ENCODE data around the gene RPL39L.

RPL39L gene

DNA sequence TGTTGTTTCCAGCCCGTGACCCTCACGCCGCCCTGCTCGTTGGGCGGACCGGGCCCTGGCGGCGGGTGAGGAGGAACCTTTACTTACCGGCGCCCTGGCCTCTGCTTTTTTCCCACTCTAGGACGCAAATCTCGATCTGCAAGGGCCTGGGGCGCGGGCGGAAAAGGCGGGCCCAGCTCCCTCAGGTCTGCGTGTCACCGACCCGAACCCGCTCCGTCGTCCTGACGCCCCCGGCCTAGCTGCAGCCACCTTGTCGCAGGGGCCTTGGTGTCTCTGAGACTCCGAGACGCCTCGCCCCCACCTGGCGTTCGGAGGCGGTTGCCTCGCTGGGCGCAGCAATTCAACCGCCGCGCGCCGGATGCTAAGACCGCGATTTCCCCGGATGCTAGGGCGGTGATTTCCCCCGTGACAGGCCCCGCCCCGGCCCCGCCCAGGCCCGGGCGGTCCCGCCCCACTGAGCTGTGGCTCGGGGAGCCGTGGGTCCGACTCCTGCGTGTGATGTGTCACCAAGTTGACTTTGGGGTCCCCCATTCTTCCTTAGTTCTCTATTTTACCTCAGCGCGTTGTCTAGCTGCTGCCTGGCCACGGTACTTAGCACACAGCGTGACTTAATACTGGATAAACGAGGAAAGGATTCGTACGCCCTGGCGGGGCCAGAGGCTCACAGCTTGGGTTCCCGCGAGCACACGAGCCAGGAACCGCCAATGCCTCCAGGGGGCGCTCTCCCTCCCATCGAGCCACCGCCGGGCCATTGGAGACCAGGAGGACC is at the start of gene RPL39L:
RPL39L (minus strand) TSS at position 371 of the 769 bp plus-strand sequence. CDS start 18,196 bp downstream, outside the sequence.
- in situ Hi-C loops (cut with MboI; ENCODE audit: low sequenced_read_pairs): no loop called here

DNA sequence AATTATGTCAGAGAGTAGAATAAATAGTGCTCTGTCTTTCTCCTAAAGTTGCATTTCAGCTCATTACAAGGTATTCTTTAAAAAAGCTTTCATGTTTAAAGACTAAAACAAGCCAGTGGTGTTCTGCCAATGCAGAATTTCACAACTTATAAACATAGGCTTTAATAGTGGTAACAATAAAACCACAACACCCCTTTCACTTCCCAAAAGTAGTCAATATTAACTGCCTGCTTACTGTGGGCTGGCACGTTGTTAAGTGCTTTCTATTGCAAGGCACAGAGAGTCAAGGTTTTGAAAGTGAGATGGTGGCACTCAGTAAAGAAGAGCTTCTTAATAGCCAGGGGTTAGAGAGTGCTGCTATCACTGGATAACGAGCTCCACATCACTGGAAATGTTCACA is 49.6 kb upstream of the RPL39L start:
- in situ Hi-C loops (cut with MboI; ENCODE audit: low sequenced_read_pairs): no loop called here

DNA sequence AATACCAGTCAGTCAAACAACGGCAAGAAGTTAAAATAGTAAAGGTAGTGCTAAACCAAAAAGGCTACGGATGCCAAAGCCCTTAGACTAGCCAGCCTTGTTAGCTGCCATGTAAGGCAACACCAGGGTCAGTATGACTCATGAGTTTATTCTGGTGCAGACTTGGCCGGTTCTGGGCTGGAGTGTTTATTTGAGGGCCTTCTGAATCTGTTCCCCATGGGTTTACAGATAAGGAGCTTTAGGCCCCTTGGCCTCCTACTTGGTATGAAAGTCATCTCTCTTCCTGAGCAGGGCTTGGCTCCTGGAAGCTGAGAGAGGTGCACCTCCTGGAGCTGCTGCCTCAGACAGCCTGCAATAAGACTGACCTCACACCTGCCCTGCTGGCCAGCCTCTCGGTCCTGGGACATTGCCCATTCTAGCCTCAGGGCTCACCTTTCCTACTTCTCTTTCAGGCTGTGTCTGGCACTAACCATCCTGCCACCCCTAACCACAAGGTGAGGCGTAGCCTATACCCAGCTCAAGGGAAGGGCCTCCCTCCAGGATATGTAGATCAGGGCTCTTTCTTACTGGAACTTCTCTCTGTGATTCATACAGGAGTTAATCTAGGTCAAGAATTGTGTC is 47.6 kb upstream of the RPL39L start:
- in situ Hi-C loops (cut with MboI; ENCODE audit: low sequenced_read_pairs): no loop called here

DNA sequence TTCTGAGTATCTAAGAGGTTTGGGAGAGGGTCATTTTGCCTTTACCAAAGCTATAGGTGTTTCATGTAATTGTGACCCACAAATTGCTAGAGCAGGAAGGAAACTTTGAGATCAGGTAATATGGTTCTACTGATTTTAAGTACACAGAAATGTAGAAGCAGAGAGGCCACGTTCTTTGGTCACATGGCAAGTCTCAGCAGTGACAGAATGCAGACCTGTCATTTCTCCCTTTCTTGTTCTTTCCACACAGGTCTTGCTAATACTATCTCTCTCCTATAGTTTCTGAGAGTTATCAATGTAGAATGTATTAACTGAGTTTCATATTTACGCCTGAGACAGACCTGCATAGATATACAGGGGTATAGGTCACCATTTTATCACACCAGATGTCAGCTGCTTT is 47.1 kb upstream of the RPL39L start:
- in situ Hi-C loops (cut with MboI; ENCODE audit: low sequenced_read_pairs): no loop called here

DNA sequence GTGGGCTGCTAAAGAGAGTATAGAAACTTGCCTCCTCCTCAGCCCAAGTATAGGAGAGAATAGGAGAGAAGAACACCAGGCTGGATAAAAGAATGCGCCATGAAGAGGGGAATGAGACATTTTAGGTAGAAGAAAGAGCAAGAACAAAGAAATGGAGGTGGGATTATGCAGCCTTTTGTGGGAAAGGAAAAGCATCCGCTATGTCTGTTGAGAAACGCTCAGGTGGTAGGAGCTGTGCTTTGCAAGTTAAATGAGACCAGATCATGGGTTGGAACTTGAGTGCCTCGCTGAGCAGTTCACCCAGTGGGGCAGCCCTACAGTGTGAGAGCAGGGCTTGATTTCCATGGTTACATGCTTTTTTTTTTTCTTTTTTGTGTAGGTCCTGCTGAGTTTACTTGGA is 46.5 kb upstream of the RPL39L start:
- in situ Hi-C loops (cut with MboI; ENCODE audit: low sequenced_read_pairs): no loop called here

DNA sequence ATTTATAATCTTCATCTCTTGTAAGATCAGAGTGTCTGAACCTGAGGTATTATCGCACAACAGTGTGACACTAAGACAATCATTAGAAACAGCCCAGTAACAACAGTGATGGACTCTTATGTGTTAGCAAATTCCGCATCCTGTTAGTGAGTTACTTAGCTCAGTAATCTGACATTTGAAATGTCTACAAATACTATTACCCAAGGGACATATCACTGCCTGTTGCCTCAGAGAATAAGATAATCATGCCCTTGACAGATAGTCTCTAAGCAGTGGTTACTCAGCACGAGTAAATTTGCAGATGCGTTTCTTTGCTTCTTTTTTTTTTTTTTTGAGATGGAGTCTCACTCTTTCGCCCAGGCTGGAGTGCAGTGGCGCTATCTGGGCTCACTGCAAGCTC is 44.6 kb upstream of the RPL39L start:
- in situ Hi-C loops (cut with MboI; ENCODE audit: low sequenced_read_pairs): no loop called here

DNA sequence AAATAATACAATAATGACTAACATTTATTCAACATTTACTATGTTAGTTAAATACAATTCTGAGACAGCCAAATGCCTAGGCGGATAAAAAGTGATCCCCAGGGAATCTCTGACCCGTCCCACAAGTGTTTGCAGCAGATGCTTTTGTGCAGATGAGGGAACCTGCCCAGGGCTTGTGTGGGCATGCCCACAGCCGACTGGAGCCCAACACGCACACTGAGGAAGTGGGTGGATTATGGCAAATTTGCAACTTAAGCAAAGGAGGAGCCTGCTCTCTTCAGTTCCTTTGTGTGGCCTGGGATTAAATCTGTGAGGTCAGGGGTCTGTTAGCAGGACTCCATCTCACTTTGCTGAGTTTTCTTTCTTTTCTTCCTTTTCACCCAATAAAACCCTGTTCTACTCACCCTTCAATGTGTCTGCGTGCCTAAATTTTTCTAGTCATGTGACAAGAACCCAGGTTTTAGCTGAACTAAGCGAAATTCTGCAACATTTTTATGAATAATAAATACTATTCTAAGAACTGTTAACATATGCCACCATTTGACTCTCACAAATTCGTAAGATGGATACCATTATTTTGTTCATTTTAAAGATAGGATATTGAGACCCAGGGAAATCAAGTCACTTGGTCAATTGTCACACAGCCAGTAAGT is 44.0 kb upstream of the RPL39L start:
- in situ Hi-C loops (cut with MboI; ENCODE audit: low sequenced_read_pairs): no loop called here

DNA sequence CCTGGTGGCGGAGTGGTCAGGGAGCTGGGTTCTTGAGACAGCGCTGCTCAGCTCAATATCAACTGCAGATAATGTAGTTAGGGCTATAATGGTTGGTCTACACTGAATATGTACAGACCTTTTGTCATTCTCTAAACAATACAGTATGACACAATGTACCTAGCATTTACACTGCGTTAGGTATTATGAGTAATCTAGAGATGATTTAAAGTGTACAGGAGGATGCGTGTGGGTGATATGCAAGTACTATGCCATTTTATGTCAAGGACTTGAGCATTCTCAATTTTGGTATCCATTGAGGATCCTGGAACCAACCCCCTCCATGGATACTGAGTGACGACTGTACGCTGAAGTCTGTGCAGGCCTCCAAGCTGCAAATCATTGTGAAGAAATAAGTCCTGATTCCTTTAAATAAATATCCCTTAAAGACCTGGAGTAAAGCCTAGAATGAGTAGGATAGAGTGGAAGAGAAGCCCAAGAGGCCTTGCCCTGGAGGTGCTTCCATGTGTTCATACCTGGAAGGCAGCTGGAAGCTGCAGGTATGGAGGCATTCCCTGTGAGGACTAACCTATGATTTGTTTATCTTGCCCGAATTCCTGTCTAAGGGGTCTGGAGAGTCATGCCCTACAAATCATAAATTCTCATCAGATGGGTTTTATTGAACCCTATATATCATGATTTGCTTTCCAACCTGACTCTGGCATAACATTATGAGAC is 42.3 kb upstream of the RPL39L start:
- in situ Hi-C loops (cut with MboI; ENCODE audit: low sequenced_read_pairs): no loop called here

DNA sequence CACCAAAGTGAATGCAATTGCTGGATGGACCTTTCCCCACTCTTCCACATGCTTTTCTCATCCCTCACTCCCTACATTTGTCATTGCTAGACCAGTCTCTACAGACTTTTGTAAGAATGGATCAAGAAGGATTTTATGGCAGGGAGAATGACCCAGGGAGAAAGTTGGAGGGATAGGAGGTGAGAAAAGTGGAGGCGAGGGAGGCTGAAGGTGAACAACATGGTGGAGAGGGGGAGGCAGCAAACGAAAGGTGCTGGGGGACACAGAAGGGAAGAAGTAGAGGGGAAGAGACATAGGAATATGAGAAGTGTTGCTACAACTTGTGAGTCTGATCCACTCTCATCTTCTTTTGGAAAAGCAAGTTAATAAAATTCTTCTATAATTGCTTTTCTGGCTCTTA is 33.6 kb upstream of the RPL39L start:
- in situ Hi-C loops (cut with MboI; ENCODE audit: low sequenced_read_pairs): loop anchor here (25.0 kb wide), 1 partner anchor 561 kb away; the partner anchor contains the start of gene AHSG

DNA sequence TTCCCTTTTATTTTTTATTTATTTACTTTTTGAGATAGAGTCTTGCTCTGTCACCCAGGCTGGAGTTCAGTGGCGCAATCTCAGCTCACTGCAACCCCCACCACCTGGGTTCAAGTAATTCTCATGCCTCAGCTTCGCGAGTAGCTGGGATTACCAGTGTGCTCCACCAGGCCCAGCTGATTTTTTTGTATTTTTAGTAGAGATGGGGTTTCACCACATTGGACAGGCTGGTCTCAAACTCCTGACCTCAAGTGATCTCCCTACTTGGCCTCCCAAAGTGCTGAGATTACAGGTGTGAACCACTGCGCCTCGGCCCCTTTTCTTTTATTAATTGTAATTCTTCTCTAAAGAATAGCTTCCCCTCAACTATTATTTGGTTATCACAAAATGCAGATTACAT is 31.6 kb upstream of the RPL39L start:
- in situ Hi-C loops (cut with MboI; ENCODE audit: low sequenced_read_pairs): loop anchor here (25.0 kb wide), 1 partner anchor 559 kb away; the partner anchor contains the start of gene AHSG

DNA sequence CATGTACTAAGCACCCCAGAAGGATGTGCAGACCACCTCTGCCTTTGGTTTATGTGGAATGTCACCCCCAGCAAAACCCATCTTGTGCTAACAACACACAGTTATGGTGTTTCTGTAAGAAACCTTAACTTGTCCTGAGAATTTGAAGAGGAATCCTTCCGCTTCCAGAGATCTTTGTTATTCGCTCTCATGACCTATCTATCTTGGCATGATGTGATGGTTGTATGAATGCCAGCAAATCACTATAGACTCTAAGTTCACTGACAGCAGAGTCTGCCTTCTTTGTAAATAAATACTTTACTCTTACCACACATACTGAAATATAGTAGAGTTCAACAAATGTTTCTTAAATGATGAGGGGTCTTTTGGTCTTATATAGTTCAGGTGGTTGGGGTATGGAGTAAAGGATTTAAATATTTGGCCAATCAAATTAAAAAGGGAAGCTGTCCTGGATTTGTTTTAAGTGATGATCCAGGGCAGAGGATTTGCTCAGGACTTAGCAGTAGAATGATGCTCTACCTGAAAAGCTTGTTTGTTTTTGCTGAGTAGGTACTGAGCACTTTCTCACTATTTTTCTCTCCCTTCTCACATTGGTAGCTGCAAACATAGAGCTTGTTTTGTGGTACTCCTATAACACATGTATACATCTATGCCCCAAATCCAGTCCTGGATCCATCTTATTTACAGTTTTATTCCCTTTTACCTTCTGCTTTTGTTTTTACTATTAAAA is 30.1 kb upstream of the RPL39L start:
- in situ Hi-C loops (cut with MboI; ENCODE audit: low sequenced_read_pairs): loop anchor here (25.0 kb wide), 1 partner anchor 557 kb away; the partner anchor contains the start of gene AHSG

DNA sequence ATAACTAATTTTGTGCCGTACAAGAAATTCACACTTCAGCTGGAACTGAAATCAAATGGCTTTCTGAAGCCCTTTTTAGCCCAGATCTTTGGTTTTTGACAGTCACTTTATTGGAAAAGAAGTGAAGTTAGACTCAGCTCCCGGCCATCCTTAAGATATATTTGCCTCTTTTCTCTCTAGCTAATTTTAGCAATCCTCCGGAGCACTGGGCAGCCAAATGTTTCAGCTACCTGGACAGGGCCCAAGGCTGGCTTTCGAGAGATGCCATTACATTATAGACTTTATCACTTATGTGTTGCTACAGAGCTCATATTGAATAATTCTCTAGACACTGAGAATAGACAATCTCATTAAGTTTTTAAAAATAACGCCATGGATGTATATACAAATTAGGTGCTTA is 28.5 kb upstream of the RPL39L start:
- in situ Hi-C loops (cut with MboI; ENCODE audit: low sequenced_read_pairs): loop anchor here (25.0 kb wide), 1 partner anchor 555 kb away; the partner anchor contains the start of gene AHSG

DNA sequence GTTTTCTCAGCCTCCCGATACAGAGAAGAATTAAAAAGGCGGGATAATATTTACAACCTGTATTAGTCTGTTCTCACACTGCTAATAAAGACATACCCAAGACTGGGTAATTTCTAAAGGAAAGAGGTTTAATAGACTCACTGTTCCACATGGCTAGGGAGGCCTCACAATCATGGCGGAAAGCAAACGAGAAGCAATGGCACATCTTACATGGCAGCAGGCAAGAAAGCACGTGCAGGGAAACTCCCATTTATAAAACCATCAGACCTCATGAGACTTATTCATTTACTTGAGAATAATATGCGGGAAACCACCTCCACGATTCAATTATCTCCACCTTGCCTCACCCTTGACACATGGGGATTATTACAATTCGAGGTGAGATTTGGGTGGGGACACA is 27.5 kb upstream of the RPL39L start:
- in situ Hi-C loops (cut with MboI; ENCODE audit: low sequenced_read_pairs): loop anchor here (25.0 kb wide), 1 partner anchor 554 kb away; the partner anchor contains the start of gene AHSG

DNA sequence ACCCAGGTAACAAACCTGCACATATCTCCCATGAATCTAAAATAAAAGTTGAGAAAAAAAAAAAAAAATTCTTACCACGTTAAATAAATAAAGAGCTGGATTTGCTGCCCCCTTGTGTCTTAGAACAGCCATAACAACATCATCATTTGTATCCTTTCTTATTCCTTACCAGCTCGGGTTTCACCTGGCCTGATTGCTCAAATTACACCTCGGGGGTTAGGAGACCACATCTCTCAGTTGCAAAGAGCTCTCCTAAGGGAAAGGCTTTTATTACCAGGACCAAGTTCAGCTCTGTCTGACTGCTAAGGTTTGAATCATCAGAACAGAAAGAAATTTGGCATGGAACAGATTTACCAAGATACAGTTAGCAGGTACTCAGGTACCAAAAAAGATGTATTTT is 25.8 kb upstream of the RPL39L start:
- in situ Hi-C loops (cut with MboI; ENCODE audit: low sequenced_read_pairs): loop anchor here (25.0 kb wide), 1 partner anchor 553 kb away; the partner anchor contains the start of gene AHSG

DNA sequence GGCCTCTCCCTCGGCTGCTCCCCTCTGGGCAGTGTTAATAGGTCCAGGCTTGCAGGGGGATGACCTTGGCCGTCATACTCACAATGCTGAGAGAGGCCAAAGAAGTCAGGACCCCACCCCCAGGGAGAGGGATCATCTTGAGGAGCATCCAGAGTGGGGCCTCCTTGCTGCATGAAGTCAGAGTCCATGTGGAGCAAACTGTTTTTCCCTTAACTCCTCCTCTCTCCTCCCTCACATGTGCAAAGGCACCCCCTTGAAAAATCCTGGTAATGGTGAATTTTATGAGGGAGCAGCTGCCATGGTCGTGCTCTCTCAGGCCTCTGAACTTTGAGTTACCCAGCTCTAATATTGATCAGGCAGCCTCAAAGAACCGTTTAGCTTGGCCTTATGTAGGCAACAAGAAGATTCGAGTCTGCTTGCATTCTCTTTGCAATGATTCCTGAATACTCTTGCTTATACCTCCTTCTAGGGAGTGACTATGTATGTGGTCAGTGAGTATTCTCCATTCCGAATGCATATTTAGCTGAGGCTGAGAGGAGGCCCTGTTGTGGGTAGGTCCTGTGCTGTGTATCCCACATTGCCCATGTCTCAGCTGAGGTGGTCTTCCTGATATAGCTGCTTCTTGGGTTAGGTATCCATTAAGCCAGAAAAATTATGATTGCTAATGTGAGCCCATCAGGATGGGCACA is 23.1 kb upstream of the RPL39L start:
- in situ Hi-C loops (cut with MboI; ENCODE audit: low sequenced_read_pairs): loop anchor here (25.0 kb wide), 1 partner anchor 550 kb away; the partner anchor contains the start of gene AHSG

DNA sequence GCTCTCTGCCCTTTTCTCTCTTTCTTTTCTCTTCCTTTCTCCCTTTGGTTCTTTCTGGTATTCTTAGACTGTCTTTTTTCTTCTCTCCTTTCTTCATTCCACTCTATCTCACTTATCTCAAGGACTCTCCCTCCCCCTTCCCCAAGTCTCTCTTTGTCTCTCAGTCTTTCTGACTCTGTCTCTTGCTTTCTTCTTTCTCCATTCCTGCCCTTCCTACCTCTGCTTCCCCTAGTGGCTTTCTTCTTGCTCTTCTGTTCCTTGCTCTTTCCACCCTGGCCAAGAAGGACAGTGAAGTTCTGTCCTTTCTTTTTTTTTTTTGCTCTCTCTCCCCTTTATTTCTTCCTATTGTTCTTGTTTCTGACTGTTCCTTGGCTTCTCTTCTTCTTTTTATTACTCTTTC is 22.3 kb upstream of the RPL39L start:
- in situ Hi-C loops (cut with MboI; ENCODE audit: low sequenced_read_pairs): loop anchor here (25.0 kb wide), 1 partner anchor 549 kb away; the partner anchor contains the start of gene AHSG

DNA sequence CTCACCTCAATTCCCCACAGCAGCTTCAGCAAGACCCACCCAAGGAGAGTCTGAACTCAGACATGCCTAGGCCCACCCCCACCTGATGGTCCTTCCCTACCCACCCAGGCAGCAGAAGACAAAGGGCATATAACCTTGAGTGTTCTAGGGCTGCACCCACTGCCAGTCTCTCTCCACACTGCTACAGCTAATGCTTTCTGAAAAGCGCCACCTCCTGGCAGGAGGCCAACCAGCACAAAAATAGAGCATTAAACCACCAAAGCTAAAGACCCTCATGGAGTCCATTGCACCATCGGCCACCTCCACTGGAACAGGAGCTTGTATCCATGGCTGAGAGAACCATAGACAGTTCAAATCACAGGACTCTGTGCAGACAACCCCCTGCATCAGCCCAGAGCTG is 11.3 kb upstream of the RPL39L start:
- in situ Hi-C loops (cut with MboI; ENCODE audit: low sequenced_read_pairs): loop anchor here (10.0 to 25.0 kb wide), 2 partner anchors 306 to 538 kb away; partner anchors contain the start of genes ADIPOQ and AHSG

DNA sequence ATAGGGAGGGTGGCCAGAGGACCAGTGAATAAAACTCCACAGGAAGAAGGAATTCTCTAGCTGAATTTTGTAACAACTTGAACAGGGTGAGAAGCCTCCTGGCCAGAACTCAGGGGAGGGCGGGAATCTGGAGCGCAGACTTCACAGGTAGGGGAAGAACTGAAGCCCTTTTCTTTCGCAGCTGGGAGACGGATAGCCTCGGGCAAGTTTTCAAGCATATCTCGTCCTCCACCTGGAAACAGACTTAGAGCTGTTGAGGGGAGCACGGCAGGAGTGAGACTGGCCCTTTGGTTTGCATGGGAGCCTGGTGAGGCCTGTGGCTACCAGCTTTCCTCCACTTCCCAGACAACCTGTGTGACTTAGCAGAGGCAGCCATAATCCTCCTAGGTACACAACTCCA is 10.9 kb upstream of the RPL39L start:
- in situ Hi-C loops (cut with MboI; ENCODE audit: low sequenced_read_pairs): loop anchor here (10.0 to 25.0 kb wide), 2 partner anchors 305 to 538 kb away; partner anchors contain the start of genes ADIPOQ and AHSG

DNA sequence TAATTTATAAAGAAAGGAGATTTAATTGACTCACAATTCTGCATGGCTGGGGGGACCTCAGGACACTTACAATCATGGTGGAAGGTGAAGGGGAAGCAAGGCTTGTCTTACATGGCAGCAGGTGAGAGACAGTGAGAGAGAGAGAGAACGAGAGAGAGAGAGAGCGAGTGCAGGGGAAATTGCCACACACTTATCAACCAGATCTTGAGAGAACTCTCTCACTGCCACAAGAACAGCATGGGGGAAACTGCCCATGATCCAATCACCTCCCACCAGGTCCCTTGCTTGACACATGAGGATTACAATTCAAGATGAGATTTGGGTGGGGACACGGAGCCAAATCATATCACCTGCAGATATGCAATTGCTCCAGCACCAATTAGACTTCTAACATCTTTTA is 7.1 kb upstream of the RPL39L start:
- in situ Hi-C loops (cut with MboI; ENCODE audit: low sequenced_read_pairs): no loop called here
